A549 (cell line): Measurements from ENCODE around the gene RGL3. TPM values are rescaled to one million over a fixed set of nuclear protein-coding genes. Genes with fewer than 3 reads are reported as not detected.
A peak's percentile ranks its signal among the peaks of the same experiment; 100 is the strongest.

Source experiments
- ATAC-seq, 2 experiments: fragments of 200-7000 bp in 1 of 2; fragments of >200 bp in 1 of 2; cut with Nextera tagmentation in 1 of 2; cut with Tn5 transposase in 1 of 2; 3 replicates each; pipeline versions ENCODE4 v1.8.0 to v1.9.1; 2018 to 2020; ENCODE audit warnings: mild to moderate bottlenecking in 1 of 2, moderate library complexity in 1 of 2
- CTCF ChIA-PET: fragments of 300-600 bp; sonication (Branson Sonifier 250); formaldehyde crosslinking; extraction: SDS; loops from one replicate; lab custom pipeline; 2021; ENCODE audit warnings: antibody characterized with exemption, inconsistent platforms; lab: Yijun Ruan, JAX
- POLR2A ChIA-PET: fragments of 350-600 bp; formaldehyde crosslinking; extraction: SDS; loops from one replicate; lab custom pipeline; 2021; ENCODE audit warnings: antibody characterized with exemption, inconsistent platforms; lab: Yijun Ruan, JAX
- DNase-seq, 2 experiments: peaks; one replicate each; pipeline versions ENCODE4 v3.0.0 to v3.0.0-alpha.2; 2011 to 2016; ENCODE audit warnings: low read depth in 1 of 2, low spot score in 1 of 2
- FAIRE-seq: peaks from 2 replicates; lab custom pipeline; 2011; peaks lifted over from hg19 to GRCh38; lab: Jason Lieb, UNC
- H3K27ac ChIP-seq, 2 experiments: fragments of >200 bp; sonication (Bioruptor Twin); formaldehyde crosslinking; 3 replicates each; pipeline ENCODE4 v1.5.1; 2016 to 2017
- H3K4me1 ChIP-seq: fragments of >200 bp; sonication (Bioruptor Twin); formaldehyde crosslinking; 3 replicates; pipeline ENCODE4 v1.6.1; 2016
- H3K4me2 ChIP-seq: fragments of >200 bp; sonication (Bioruptor Twin); formaldehyde crosslinking; 3 replicates; pipeline ENCODE4 v1.6.1; 2016
- H3K4me3 ChIP-seq: fragments of >200 bp; sonication (Bioruptor Twin); formaldehyde crosslinking; 3 replicates; pipeline ENCODE4 v1.5.1; 2016
- H3K9me3 ChIP-seq: fragments of >200 bp; sonication (Bioruptor Twin); formaldehyde crosslinking; 3 replicates; pipeline ENCODE4 v1.6.1; 2016
- HOXB13 ChIP-seq: fragments of 250-450 bp; sonication (Bioruptor Pico); IDR thresholded peaks from 2 replicates; pipeline ENCODE4 v1.5.0; 2020; ENCODE audit warnings: low read depth, mild to moderate bottlenecking, moderate library complexity
- RCOR1 ChIP-seq: fragments of 150-350 bp; IDR thresholded peaks from 2 replicates; pipeline ENCODE4 v1.6.1; 2014; ENCODE audit warnings: antibody characterized with exemption, low read length, low read depth
- WGBS: methylation state at CpG from one replicate; pipeline ENCODE4 v1.1.6; 2017; ENCODE audit errors: missing lambda C conversion rate; 5-methylcytosine and 5-hydroxymethylcytosine counted together
- polyA plus RNA-seq, 4 experiments: library from polyadenylated mRNA; depleted of rRNA in 3 of 4; stranded (reverse); fragments of >200 nt; fragmentation: RNase III in 1 of 4; extraction: RNeasy Plus Mini Kit Qiagen cat#74134 plus additional on column Dnase treatment in 1 of 4; gene quantifications; 2 replicates in 3 of 4; 3 replicates in 1 of 4; pipeline ENCODE4 v1.2.3, GENCODE V29; 2011 to 2017
- small RNA-seq, 6 experiments: library from RNA; depleted of rRNA; stranded (forward); fragments of <200 nt; gene quantifications; one replicate each; pipeline ENCODE3, GENCODE V24; 2012

Gene RGL3
- polyA plus RNA-seq, 2 of the 4 experiments (the other 2 are of a cell fraction), result 1.5 to 3.7 TPM

DNA sequence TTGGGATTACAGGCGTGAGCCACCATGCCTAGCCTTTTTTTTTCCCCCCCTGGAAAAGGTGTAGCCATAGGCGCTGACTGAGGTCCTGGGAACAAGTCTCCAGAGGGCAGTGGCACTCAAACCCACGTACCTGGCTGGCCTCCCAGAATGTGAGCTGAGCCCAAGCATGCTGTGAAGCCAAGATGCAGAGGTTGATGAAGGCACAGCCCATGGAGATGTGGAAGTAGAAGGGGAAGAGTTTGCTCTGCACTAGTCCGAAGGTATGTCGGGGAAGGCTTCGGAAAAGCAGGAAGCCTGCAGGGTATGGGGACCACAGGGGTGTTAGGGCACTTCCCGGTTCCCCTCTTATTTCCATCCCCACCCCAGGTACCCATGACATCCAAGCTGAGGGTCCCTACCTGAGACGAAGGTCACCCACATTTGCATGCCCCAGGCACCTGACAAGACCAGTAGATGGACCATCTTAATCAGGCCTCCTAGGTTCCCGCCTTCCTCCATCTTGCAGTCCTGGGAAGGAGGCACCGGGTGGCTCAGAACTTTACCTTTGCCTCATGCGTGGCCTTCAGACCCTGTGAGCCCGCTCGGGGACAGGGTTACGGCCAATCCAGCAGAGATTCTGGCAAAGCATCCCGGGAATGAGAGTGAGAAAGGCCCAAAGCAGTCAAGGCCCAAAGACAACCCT lies 73.9 kb downstream of the RGL3 start:
- ChIA-PET CTCF (interaction anchor here (0.9 to 3.2 kb wide), 5 partner anchors 23 to 56 kb away, joined by 3 to 18 read pairs (median 9); no protein-coding TSS in a partner anchor), POLR2A (interaction anchor here (1.8 to 2.8 kb wide), 3 partner anchors 29 to 36 kb away, joined by 15 to 19 read pairs (median 18); partner anchors contain the start of gene SWSAP1)
- no peak for DNase-seq
- peak in 1 of 2 experiments; percentile 27; a peak in 3 of 6 replicates for ATAC-seq
- Histone ChIP-seq H3K4me1 (peaks cover 28% of the 10 kb centered on the region), H3K27ac (peak overlapping the region; percentile 79 to 98), H3K9me3 (0 out of 3 replicates have a peak, but pooled peaks cover 7% of the 10 kb centered on the region), H3K4me3 (peak overlapping the region; percentile 90), H3K4me2 (peak overlapping the region; percentile 98)
- TF ChIP-seq HOXB13 (CRISPR knock-in tag) (no peak), RCOR1 (no peak)
- FAIRE-seq, result no peak
- WGBS, result 35% methylated on average over 15 of the region's 15 CpGs

Small RNAs within 50 kb of the gene (small RNA-seq; reads per million reads assigned to genes)
- gene RF00019, result 0 reads per million in 6 experiments

Other genes starting within 250 kb of the RGL3 start
- gene KANK2, start 221.8 kb downstream of the RGL3 start, polyA plus RNA-seq (2011; rRNA removed), result 20.5 and 35.5 TPM in 2 replicates
- 63.8 to 68.0 TPM (median 66.1 TPM) in 3 replicates for gene KANK2, start 221.8 kb downstream of the RGL3 start, polyA plus RNA-seq (2017; fragmentation: RNase III; extraction: RNeasy Plus Mini Kit Qiagen cat#74134 plus additional on column Dnase treatment)
- 0.12 TPM in 1 of 2 replicates, not detected in the other for gene ANGPTL8, start 179.7 kb downstream of the RGL3 start, polyA plus RNA-seq (2011; rRNA removed)
- gene ANGPTL8, start 179.7 kb downstream of the RGL3 start, polyA plus RNA-seq (2017; fragmentation: RNase III; extraction: RNeasy Plus Mini Kit Qiagen cat#74134 plus additional on column Dnase treatment), result 0.16 TPM in 1 of 3 replicates, not detected in the others
- gene DOCK6, start 156.8 kb downstream of the RGL3 start, polyA plus RNA-seq (2011; rRNA removed), result 8.0 and 9.6 TPM in 2 replicates
- gene DOCK6, start 156.8 kb downstream of the RGL3 start, polyA plus RNA-seq (2017; fragmentation: RNase III; extraction: RNeasy Plus Mini Kit Qiagen cat#74134 plus additional on column Dnase treatment), result 7.5 to 10.4 TPM (median 7.6 TPM) in 3 replicates
- not detected in 2 replicates for gene TSPAN16, start 123.2 kb downstream of the RGL3 start, polyA plus RNA-seq (2011; rRNA removed)
- gene TSPAN16, start 123.2 kb downstream of the RGL3 start, polyA plus RNA-seq (2017; fragmentation: RNase III; extraction: RNeasy Plus Mini Kit Qiagen cat#74134 plus additional on column Dnase treatment), result not detected in 3 replicates
- gene RAB3D, start 79.7 kb downstream of the RGL3 start, polyA plus RNA-seq (2011; rRNA removed), result 22.3 and 26.8 TPM in 2 replicates
- 4.1 to 5.6 TPM (median 4.8 TPM) in 3 replicates for gene RAB3D, start 79.7 kb downstream of the RGL3 start, polyA plus RNA-seq (2017; fragmentation: RNase III; extraction: RNeasy Plus Mini Kit Qiagen cat#74134 plus additional on column Dnase treatment)
- gene TMEM205, start 73.0 kb downstream of the RGL3 start, polyA plus RNA-seq (2011; rRNA removed), result 183 and 230 TPM in 2 replicates
- 91.6 to 92.6 TPM (median 92.3 TPM) in 3 replicates for gene TMEM205, start 73.0 kb downstream of the RGL3 start, polyA plus RNA-seq (2017; fragmentation: RNase III; extraction: RNeasy Plus Mini Kit Qiagen cat#74134 plus additional on column Dnase treatment)
- gene CCDC159, start 72.8 kb downstream of the RGL3 start, polyA plus RNA-seq (2011; rRNA removed), result 11.3 and 12.2 TPM in 2 replicates
- 8.4 to 11.2 TPM (median 8.6 TPM) in 3 replicates for gene CCDC159, start 72.8 kb downstream of the RGL3 start, polyA plus RNA-seq (2017; fragmentation: RNase III; extraction: RNeasy Plus Mini Kit Qiagen cat#74134 plus additional on column Dnase treatment)
- 5.6 and 6.3 TPM in 2 replicates for gene PLPPR2, start 63.9 kb downstream of the RGL3 start, polyA plus RNA-seq (2011; rRNA removed)
- gene PLPPR2, start 63.9 kb downstream of the RGL3 start, polyA plus RNA-seq (2017; fragmentation: RNase III; extraction: RNeasy Plus Mini Kit Qiagen cat#74134 plus additional on column Dnase treatment), result 8.6 to 12.3 TPM (median 9.7 TPM) in 3 replicates
- gene SWSAP1, start 44.6 kb downstream of the RGL3 start, polyA plus RNA-seq (2011; rRNA removed), result 1.2 and 1.3 TPM in 2 replicates
- 1.5 to 1.8 TPM (median 1.5 TPM) in 3 replicates for gene SWSAP1, start 44.6 kb downstream of the RGL3 start, polyA plus RNA-seq (2017; fragmentation: RNase III; extraction: RNeasy Plus Mini Kit Qiagen cat#74134 plus additional on column Dnase treatment)
- gene EPOR, start 35.0 kb downstream of the RGL3 start, polyA plus RNA-seq (2011; rRNA removed), result 4.4 and 5.2 TPM in 2 replicates
- gene EPOR, start 35.0 kb downstream of the RGL3 start, polyA plus RNA-seq (2017; fragmentation: RNase III; extraction: RNeasy Plus Mini Kit Qiagen cat#74134 plus additional on column Dnase treatment), result 2.8 to 3.6 TPM (median 3.3 TPM) in 3 replicates
- gene ODAD3, start 15.8 kb upstream of the RGL3 start, polyA plus RNA-seq (2011; rRNA removed), result 0.46 and 0.70 TPM in 2 replicates
- 0.99 to 1.2 TPM (median 1.0 TPM) in 3 replicates for gene ODAD3, start 15.8 kb upstream of the RGL3 start, polyA plus RNA-seq (2017; fragmentation: RNase III; extraction: RNeasy Plus Mini Kit Qiagen cat#74134 plus additional on column Dnase treatment)
- gene PRKCSH, start 16.3 kb upstream of the RGL3 start, polyA plus RNA-seq (2011; rRNA removed), result 75.0 and 102 TPM in 2 replicates
- gene PRKCSH, start 16.3 kb upstream of the RGL3 start, polyA plus RNA-seq (2017; fragmentation: RNase III; extraction: RNeasy Plus Mini Kit Qiagen cat#74134 plus additional on column Dnase treatment), result 206 to 215 TPM (median 212 TPM) in 3 replicates
- 0.03 TPM in 1 of 2 replicates, not detected in the other for gene ELAVL3, start 61.7 kb upstream of the RGL3 start, polyA plus RNA-seq (2011; rRNA removed)
- gene ELAVL3, start 61.7 kb upstream of the RGL3 start, polyA plus RNA-seq (2017; fragmentation: RNase III; extraction: RNeasy Plus Mini Kit Qiagen cat#74134 plus additional on column Dnase treatment), result 0.01 to 0.03 TPM in 2 of 3 replicates, not detected in the other
- 2.9 and 3.8 TPM in 2 replicates for gene ZNF653, start 86.5 kb upstream of the RGL3 start, polyA plus RNA-seq (2011; rRNA removed)
- 2.9 to 4.2 TPM (median 3.8 TPM) in 3 replicates for gene ZNF653, start 86.5 kb upstream of the RGL3 start, polyA plus RNA-seq (2017; fragmentation: RNase III; extraction: RNeasy Plus Mini Kit Qiagen cat#74134 plus additional on column Dnase treatment)
- gene ECSIT, start 109.8 kb upstream of the RGL3 start, polyA plus RNA-seq (2011; rRNA removed), result 29.7 and 36.6 TPM in 2 replicates
- gene ECSIT, start 109.8 kb upstream of the RGL3 start, polyA plus RNA-seq (2017; fragmentation: RNase III; extraction: RNeasy Plus Mini Kit Qiagen cat#74134 plus additional on column Dnase treatment), result 23.0 to 24.4 TPM (median 23.8 TPM) in 3 replicates
- 0.62 and 0.89 TPM in 2 replicates for gene CNN1, start 119.5 kb upstream of the RGL3 start, polyA plus RNA-seq (2011; rRNA removed)
- 0.96 to 1.0 TPM (median 1.00 TPM) in 3 replicates for gene CNN1, start 119.5 kb upstream of the RGL3 start, polyA plus RNA-seq (2017; fragmentation: RNase III; extraction: RNeasy Plus Mini Kit Qiagen cat#74134 plus additional on column Dnase treatment)
- gene ELOF1, start 139.9 kb upstream of the RGL3 start, polyA plus RNA-seq (2011; rRNA removed), result 34.4 and 47.9 TPM in 2 replicates
- gene ELOF1, start 139.9 kb upstream of the RGL3 start, polyA plus RNA-seq (2017; fragmentation: RNase III; extraction: RNeasy Plus Mini Kit Qiagen cat#74134 plus additional on column Dnase treatment), result 91.5 to 97.3 TPM (median 92.7 TPM) in 3 replicates
- 0.05 TPM in 1 of 2 replicates, not detected in the other for gene ACP5, start 158.3 kb upstream of the RGL3 start, polyA plus RNA-seq (2011; rRNA removed)
- gene ACP5, start 158.3 kb upstream of the RGL3 start, polyA plus RNA-seq (2017; fragmentation: RNase III; extraction: RNeasy Plus Mini Kit Qiagen cat#74134 plus additional on column Dnase treatment), result not detected in 3 replicates
- 7.5 and 8.3 TPM in 2 replicates for gene ZNF627, start 178.2 kb upstream of the RGL3 start, polyA plus RNA-seq (2011; rRNA removed)
- 3.7 to 4.5 TPM (median 4.3 TPM) in 3 replicates for gene ZNF627, start 178.2 kb upstream of the RGL3 start, polyA plus RNA-seq (2017; fragmentation: RNase III; extraction: RNeasy Plus Mini Kit Qiagen cat#74134 plus additional on column Dnase treatment)